Measurements from ENCODE around the gene CFAP410. TPM values are rescaled to one million over a fixed set of nuclear protein-coding genes. Genes with fewer than 3 reads are reported as not detected.

CFAP410 gene
- total and polyA plus RNA-seq, 11 donors: 10.4 to 31.6 (median 16.4) TPM

GRCh38 chr21:44300262-44300959 lies 38.8 kb downstream of the CFAP410 start:
- no peaks in the 10 kb centered on the region for H3K27me3 ChIP-seq
- DNase-seq (peak; percentile 80 to 90 (median 84)), ATAC-seq (peak in 3 of 4 donors; percentile 63 to 66 (median 65))
- H3K4me1 ChIP-seq: peaks cover 6 to 68% (median 54%) of the 10 kb centered on the region in 12 donors
- intact Hi-C loops (cut with DNase I): loop anchor here in 3 of 10 donors (10.0 kb wide), 4 partner anchors 246 to 506 kb away; no protein-coding TSS in a partner anchor
- H3K9me3 ChIP-seq: no peaks in the 10 kb centered on the region
- WGBS, 4 donors: 1 to 12% (median 7%) methylated on average over 8 to 67 of the region's 67 CpGs
- H3K36me3 ChIP-seq: peaks cover 0 to 5% (median 0%) of the 10 kb centered on the region in 9 donors
- peak overlapping the region; percentile 74 to 97 (median 92) for H3K27ac ChIP-seq
- TF ChIP-seq, protein P1, sequence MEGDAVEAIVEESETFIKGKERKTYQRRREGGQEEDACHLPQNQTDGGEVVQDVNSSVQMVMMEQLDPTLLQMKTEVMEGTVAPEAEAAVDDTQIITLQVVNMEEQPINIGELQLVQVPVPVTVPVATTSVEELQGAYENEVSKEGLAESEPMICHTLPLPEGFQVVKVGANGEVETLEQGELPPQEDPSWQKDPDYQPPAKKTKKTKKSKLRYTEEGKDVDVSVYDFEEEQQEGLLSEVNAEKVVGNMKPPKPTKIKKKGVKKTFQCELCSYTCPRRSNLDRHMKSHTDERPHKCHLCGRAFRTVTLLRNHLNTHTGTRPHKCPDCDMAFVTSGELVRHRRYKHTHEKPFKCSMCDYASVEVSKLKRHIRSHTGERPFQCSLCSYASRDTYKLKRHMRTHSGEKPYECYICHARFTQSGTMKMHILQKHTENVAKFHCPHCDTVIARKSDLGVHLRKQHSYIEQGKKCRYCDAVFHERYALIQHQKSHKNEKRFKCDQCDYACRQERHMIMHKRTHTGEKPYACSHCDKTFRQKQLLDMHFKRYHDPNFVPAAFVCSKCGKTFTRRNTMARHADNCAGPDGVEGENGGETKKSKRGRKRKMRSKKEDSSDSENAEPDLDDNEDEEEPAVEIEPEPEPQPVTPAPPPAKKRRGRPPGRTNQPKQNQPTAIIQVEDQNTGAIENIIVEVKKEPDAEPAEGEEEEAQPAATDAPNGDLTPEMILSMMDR (IDR thresholded peaks at IDR 0.05): no peak
- TF ChIP-seq POLR2A (IDR thresholded peaks at IDR 0.05): peak in 1 of 2 donors; percentile 36
- H3K4me3 ChIP-seq: peak overlapping the region; percentile 61 to 96 (median 83)

DNA sequence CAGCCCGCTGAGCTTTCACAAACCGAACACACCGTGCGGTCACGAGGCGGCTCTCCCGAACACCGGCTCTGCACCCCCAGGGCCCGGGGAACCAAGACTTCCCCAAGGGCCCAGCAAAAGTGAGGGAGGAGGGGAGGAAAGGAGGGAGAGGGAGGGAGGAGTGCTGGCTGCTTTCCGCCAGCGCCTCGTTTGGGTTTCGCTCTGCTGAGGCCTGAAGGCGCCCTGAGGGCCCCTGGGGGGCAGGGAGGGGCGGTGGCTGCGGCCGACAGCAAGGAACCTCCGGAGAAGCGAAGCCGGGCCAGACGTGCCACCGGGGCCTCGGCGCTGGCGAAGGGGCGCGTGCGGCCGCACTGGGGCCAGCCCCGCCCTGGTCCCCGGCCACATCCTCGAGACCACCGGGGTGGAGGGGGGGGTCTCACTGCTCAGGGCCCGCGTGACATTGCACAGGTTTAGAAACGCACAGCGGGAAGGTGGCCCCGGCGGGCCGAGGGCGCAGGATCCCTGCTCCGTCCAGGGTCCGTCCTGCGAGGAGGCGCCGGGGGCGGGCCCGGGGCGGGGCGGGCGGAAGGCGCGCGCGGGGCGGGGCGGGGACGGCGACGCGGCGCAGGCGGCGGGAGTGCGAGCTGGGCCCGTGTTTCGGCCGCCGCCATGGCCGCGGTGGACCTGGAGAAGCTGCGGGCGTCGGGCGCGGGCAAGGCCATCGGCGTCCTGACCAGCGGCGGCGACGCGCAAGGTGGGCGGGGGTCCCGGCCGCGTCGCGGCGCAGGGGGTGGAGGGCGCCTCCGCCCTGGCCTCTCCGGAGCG lies 39.5 kb downstream of the CFAP410 start, which contains the start of gene PFKL:
Gene PFKL, plus strand, starts transcription at position 596 of the 804 bp plus-strand sequence. Its CDS starts 53 bp downstream, at position 649.
- Histone ChIP-seq H3K27me3 (no peaks in the 10 kb centered on the region), H3K4me1 (peaks cover 9 to 67% (median 58%) of the 10 kb centered on the region in 12 donors), H3K27ac (peak within 1 kb of the TSS; percentile 80 to 97 (median 92)), H3K9me3 (no peaks in the 10 kb centered on the region), H3K36me3 (peaks cover 0 to 5% (median 0%) of the 10 kb centered on the region in 9 donors), H3K4me3 (peak within 1 kb of the TSS; percentile 61 to 96 (median 83))
- DNase-seq (peak; percentile 72 to 85 (median 76)), ATAC-seq (peak in 3 of 4 donors; percentile 36 to 72 (median 71))
- 1% methylated on average over 32 to 94 of the region's 94 CpGs for WGBS, 4 donors
- intact Hi-C loops (cut with DNase I): loop anchor here in 3 of 10 donors (5.0 to 10.0 kb wide), 6 partner anchors 183 to 505 kb away; partner anchors contain the start of gene TRAPPC10 (in 1 of the 3)
- TF ChIP-seq, protein P1 (IDR thresholded peaks at IDR 0.05): no peak
- peak in 1 of 2 donors; percentile 34 for TF ChIP-seq POLR2A (IDR thresholded peaks at IDR 0.05)

DNA sequence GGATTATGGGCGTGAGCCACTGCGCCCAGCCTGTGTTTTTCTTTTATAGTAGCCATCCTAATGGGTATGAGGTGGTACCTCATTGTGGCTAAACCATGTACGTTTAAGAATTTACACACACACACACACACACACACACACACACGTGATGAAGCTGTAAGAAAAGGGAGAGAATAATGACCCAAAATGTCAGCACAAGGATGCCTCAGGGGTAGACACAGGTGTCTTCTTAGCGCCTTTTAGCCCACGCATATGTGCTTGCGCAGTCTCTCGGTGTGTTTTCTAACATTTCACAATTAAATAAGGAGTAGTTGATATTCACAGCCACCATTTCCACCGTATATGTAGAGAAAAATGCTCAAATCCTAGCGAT lies 40.1 kb downstream of the CFAP410 start:
- Histone ChIP-seq H3K4me1 (peaks cover 9 to 67% (median 59%) of the 10 kb centered on the region in 12 donors), H3K27ac (peak overlapping the region; percentile 80 to 97 (median 92)), H3K27me3 (no peaks in the 10 kb centered on the region), H3K9me3 (no peaks in the 10 kb centered on the region), H3K36me3 (peaks cover 0 to 5% (median 0%) of the 10 kb centered on the region in 9 donors), H3K4me3 (peak overlapping the region; percentile 53 to 96 (median 83))
- intact Hi-C loops (cut with DNase I): loop anchor here in 1 of 10 donors (5.0 kb wide), 2 partner anchors 183 to 287 kb away; partner anchors contain the start of gene TRAPPC10
- WGBS, 4 donors: 40 to 49% (median 45%) methylated on average over 10 of the region's 10 CpGs
- DNase-seq (no peak), ATAC-seq (no peak)
- TF ChIP-seq POLR2A (IDR thresholded peaks at IDR 0.05): no peak
- TF ChIP-seq, protein P1 (IDR thresholded peaks at IDR 0.05): no peak

Data from heart left ventricle (tissue), 16 donors.